GM19035 (cell line): ENCODE data around the gene NUPR1.
"Not testable (repeated sequence)": the region's sequence is repeated elsewhere in the genome, so short reads cannot be mapped to it uniquely, and the experiment has no call there.

Source experiments
- ATAC-seq: cut with Tn5 transposase; IDR thresholded peaks from one replicate; pipeline ENCODE4 v1.9.1; 2021; ENCODE audit not compliant: unreplicated experiment

NUPR1 gene

GRCh38 chr16:28499854-28500253 lies 38.9 kb downstream of the NUPR1 start:
- ATAC-seq = no peak

GRCh38 chr16:28498666-28499381 lies 40.0 kb downstream of the NUPR1 start:
- ATAC-seq = no peak

- no peak for ATAC-seq
Measured at GRCh38 chr16:28497861-28498599, 40.7 kb downstream of the NUPR1 start.

GRCh38 chr16:28497386-28497785 lies 41.4 kb downstream of the NUPR1 start:
- no peak for ATAC-seq

- no peak for ATAC-seq
Measured at GRCh38 chr16:28496844-28497243, 41.9 kb downstream of the NUPR1 start.

- no peak for ATAC-seq
Measured at GRCh38 chr16:28495795-28496749, 42.7 kb downstream of the NUPR1 start.

- ATAC-seq = no peak
Measured at GRCh38 chr16:28495098-28495793, 43.5 kb downstream of the NUPR1 start.

- peak; percentile 42 for ATAC-seq
Measured at GRCh38 chr16:28494121-28494851, 44.5 kb downstream of the NUPR1 start, which contains the start of gene APOBR. TSS of gene APOBR (plus strand) at chr16:28494643. CDS start at chr16:28494682, 39 bp downstream.

GRCh38 chr16:28492511-28492910 lies 46.3 kb downstream of the NUPR1 start:
- ATAC-seq = no peak

GRCh38 chr16:28491970-28492474 lies 46.8 kb downstream of the NUPR1 start, which contains the start of gene CLN3:
TSS of gene CLN3 (minus strand) at chr16:28492074. CDS start at chr16:28491759, 315 bp downstream.
- ATAC-seq = peak; percentile 68

GRCh38 chr16:28491230-28491969 lies 47.4 kb downstream of the NUPR1 start:
- peak; percentile 18 for ATAC-seq

- no peak for ATAC-seq
Measured at GRCh38 chr16:28486266-28486665, 52.5 kb downstream of the NUPR1 start.

GRCh38 chr16:28483361-28483760 lies 55.4 kb downstream of the NUPR1 start:
- ATAC-seq = not testable (repeated sequence)
